C4-2B (cell line): ENCODE data around the gene TNFRSF19.

Experiments used
- CTCF ChIP-seq: fragments of 450-650 bp; conservative IDR thresholded peaks from 2 replicates; pipeline ENCODE4 v1.5.1; 2017; ENCODE audit warnings: mild to moderate bottlenecking
- ZFX ChIP-seq: fragments of 450-650 bp; IDR thresholded peaks from 2 replicates; pipeline ENCODE4 v1.6.1; 2017

- TF ChIP-seq CTCF (no peak; the same call in 1 of the 2 replicates), ZFX (no peak)
These were observed 2.2 kb upstream of the TNFRSF19 start for GRCh38 chr13:23567906-23568460.
